PC-3 (cell line): ENCODE data around the gene RFX7. TPM values are rescaled to one million over a fixed set of nuclear protein-coding genes. Genes with fewer than 3 reads are reported as not detected.

Experiments
- ATAC-seq: fragments of 200-7000 bp; cut with Tn5 transposase; 2 replicates; pipeline ENCODE4 v1.9.1; 2020; ENCODE audit warnings: mild to moderate bottlenecking, moderate library complexity
- BruUV-seq: library from RNA; stranded (reverse); fragments of 400-500 nt; replicated peaks from 2 replicates; lab custom pipeline; 2021; lab: Mats Ljungman, UMichigan
- CTCF ChIA-PET: fragments of 300-600 bp; sonication (Branson Sonifier 250); formaldehyde crosslinking; loops from one replicate; lab custom pipeline; 2022; ENCODE audit warnings: antibody characterized with exemption; lab: Charles Lee
- POLR2A ChIA-PET: fragments of 300-600 bp; sonication (Branson Sonifier 250); formaldehyde crosslinking; loops from one replicate; lab custom pipeline; 2022; ENCODE audit warnings: antibody characterized with exemption; ENCODE audit not compliant: unreplicated experiment; lab: Charles Lee
- DNase-seq: peaks from one replicate; pipeline ENCODE4 v3.0.0-alpha.2; 2015
- H2AFZ ChIP-seq: fragments of 300-600 bp; sonication (generic); 2 replicates; pipeline ENCODE4 v1.6.0; 2016; ENCODE audit warnings: antibody characterized with exemption, low read length
- H3F3A ChIP-seq: fragments of 300-600 bp; sonication (generic); one replicate; pipeline ENCODE4 v1.6.0; 2017; ENCODE audit warnings: antibody characterized with exemption, low read length, control low read depth, mild to moderate bottlenecking; ENCODE audit not compliant: unreplicated experiment
- H3K27ac ChIP-seq: fragments of 300-600 bp; sonication (generic); 2 replicates; pipeline ENCODE4 v1.5.1; 2016; ENCODE audit warnings: mild to moderate bottlenecking, low read length
- H3K27me3 ChIP-seq: fragments of 300-600 bp; sonication (generic); 2 replicates; pipeline ENCODE4 v1.6.1; 2016; ENCODE audit warnings: low read length, mixed read lengths
- H3K36me3 ChIP-seq: fragments of 300-600 bp; sonication (generic); 2 replicates; pipeline ENCODE4 v1.6.1; 2016; ENCODE audit warnings: low read depth, mixed run types, low read length, mixed read lengths
- H3K4me1 ChIP-seq: fragments of 300-600 bp; sonication (generic); 2 replicates; pipeline ENCODE4 v1.5.1; 2016; ENCODE audit warnings: low read length; ENCODE audit not compliant: insufficient read depth
- H3K4me2 ChIP-seq: fragments of 300-600 bp; sonication (generic); 2 replicates; pipeline ENCODE4 v1.6.0; 2016; ENCODE audit warnings: low read length
- H3K4me3 ChIP-seq: fragments of 300-600 bp; sonication (generic); 2 replicates; pipeline ENCODE4 v1.5.1; 2016; ENCODE audit warnings: mild to moderate bottlenecking, low read length, mixed read lengths
- H3K79me2 ChIP-seq: fragments of 300-600 bp; sonication (generic); 2 replicates; pipeline ENCODE4 v1.6.1; 2017; ENCODE audit warnings: low read length, mixed read lengths
- H3K9ac ChIP-seq: fragments of 300-600 bp; sonication (generic); 2 replicates; pipeline ENCODE4 v1.6.0; 2016; ENCODE audit warnings: mild to moderate bottlenecking, low read length
- H3K9me2 ChIP-seq: fragments of 300-600 bp; sonication (generic); replicated peaks from 2 replicates; pipeline ENCODE4 v1.6.1; 2016; ENCODE audit warnings: mixed run types, low read length, mixed read lengths
- H3K9me3 ChIP-seq: fragments of 300-600 bp; sonication (generic); 2 replicates; pipeline ENCODE4 v1.6.1; 2016; ENCODE audit warnings: low read length, mixed read lengths
- H4K20me1 ChIP-seq: fragments of 300-600 bp; sonication (generic); 2 replicates; pipeline ENCODE4 v1.6.1; 2016; ENCODE audit warnings: low read length, mixed read lengths
- CTCF ChIP-seq: fragments of 300-600 bp; sonication (generic); conservative IDR thresholded peaks from 2 replicates; pipeline ENCODE4 v1.5.1; 2017; ENCODE audit warnings: antibody characterized with exemption, low read depth, mild to moderate bottlenecking, low read length
- EZH2 ChIP-seq: fragments of 300-600 bp; sonication (generic); IDR thresholded peaks from one replicate; pipeline ENCODE4 v1.6.1; 2017; ENCODE audit warnings: antibody characterized with exemption, mild to moderate bottlenecking, low read length; ENCODE audit not compliant: unreplicated experiment
- EZH2phosphoT487 ChIP-seq: fragments of 300-600 bp; sonication (generic); IDR thresholded peaks from 2 replicates; pipeline ENCODE4 v1.6.1; 2018; ENCODE audit warnings: mild to moderate bottlenecking, antibody characterized with exemption, low read length, borderline replicate concordance
- intact Hi-C: fragments of 100-400 bp; cut with micrococcal nuclease; formaldehyde crosslinking; loops from 2 replicates; pipeline ENCODE4 v1.9.0; 2023
- total RNA-seq: library from RNA; depleted of rRNA; stranded (reverse); fragments of >200 nt; gene quantifications from 2 replicates; pipeline ENCODE4 v1.2.3, GENCODE V29; 2014

RFX7 gene
- total RNA-seq, 1 experiment from 2014 or later: 2.8 TPM

GRCh38 chr15:56234804-56235203 is 8.9 kb downstream of the RFX7 start:
- Histone ChIP-seq H3K9me3 (no peaks in the 10 kb centered on the region), H3K27ac (no peak overlapping the region), H2AFZ (no peak overlapping the region), H3K9me2 (no peaks in the 10 kb centered on the region), H3K4me3 (no peak overlapping the region), H3K79me2 (peaks cover 38% of the 10 kb centered on the region), H4K20me1 (no peaks in the 10 kb centered on the region), H3K9ac (no peak overlapping the region), H3F3A (no peaks in the 10 kb centered on the region), H3K27me3 (no peaks in the 10 kb centered on the region), H3K4me1 (no peaks in the 10 kb centered on the region), H3K36me3 (peaks cover 23% of the 10 kb centered on the region), H3K4me2 (no peak overlapping the region)
- CTCF ChIA-PET: no interaction called here
- ATAC-seq (no peak), DNase-seq (no peak)
- TF ChIP-seq CTCF (no peak), EZH2phosphoT487 (no peak), EZH2 (no peak)
- no TSS peak for BruUV-seq
- intact Hi-C loops: no loop called here
- POLR2A ChIA-PET: no interaction called here

GRCh38 chr15:56233549-56233948 is 10.1 kb downstream of the RFX7 start:
- no peaks in the 10 kb centered on the region for H3F3A ChIP-seq
- H3K4me2 ChIP-seq: no peak overlapping the region
- DNase-seq (no peak), ATAC-seq (no peak)
- H3K36me3 ChIP-seq: peaks cover 23% of the 10 kb centered on the region
- no peak overlapping the region for H3K27ac ChIP-seq
- TF ChIP-seq CTCF (no peak), EZH2 (no peak), EZH2phosphoT487 (no peak)
- BruUV-seq: no TSS peak
- no peaks in the 10 kb centered on the region for H3K9me3 ChIP-seq
- no peaks in the 10 kb centered on the region for H4K20me1 ChIP-seq
- no peaks in the 10 kb centered on the region for H3K9me2 ChIP-seq
- no peak overlapping the region for H2AFZ ChIP-seq
- H3K4me1 ChIP-seq: no peaks in the 10 kb centered on the region
- no peaks in the 10 kb centered on the region for H3K27me3 ChIP-seq
- no peak overlapping the region for H3K9ac ChIP-seq
- CTCF ChIA-PET: no interaction called here
- no peak overlapping the region for H3K4me3 ChIP-seq
- peaks cover 33% of the 10 kb centered on the region for H3K79me2 ChIP-seq
- POLR2A ChIA-PET: no interaction called here
- intact Hi-C loops: no loop called here

GRCh38 chr15:56232058-56232457 is 11.6 kb downstream of the RFX7 start:
- Histone ChIP-seq H3K4me1 (no peaks in the 10 kb centered on the region), H3K9me3 (no peaks in the 10 kb centered on the region), H3K4me2 (no peak overlapping the region), H2AFZ (no peak overlapping the region), H3K36me3 (peaks cover 28% of the 10 kb centered on the region), H3K79me2 (peaks cover 18% of the 10 kb centered on the region), H3K9me2 (no peaks in the 10 kb centered on the region), H3K9ac (no peak overlapping the region), H3F3A (no peaks in the 10 kb centered on the region), H4K20me1 (no peaks in the 10 kb centered on the region), H3K27me3 (no peaks in the 10 kb centered on the region), H3K27ac (no peak overlapping the region), H3K4me3 (no peak overlapping the region)
- TF ChIP-seq CTCF (no peak), EZH2phosphoT487 (no peak), EZH2 (no peak)
- ATAC-seq (no peak), DNase-seq (no peak)
- intact Hi-C loops: no loop called here
- no TSS peak for BruUV-seq
- CTCF ChIA-PET: no interaction called here
- POLR2A ChIA-PET: no interaction called here
